ENCODE data around the gene ENOX1. TPM values are rescaled to one million over a fixed set of nuclear protein-coding genes. Genes with fewer than 3 reads are reported as not detected.

Gene ENOX1
- total and polyA plus RNA-seq, 2 of the 8 experiments (the other 6 are each of a cell fraction or from before 2014, with no cell fraction given): 0.23 to 0.37 TPM

- TF ChIP-seq CHD7 (IDR thresholded peaks at IDR 0.05; ENCODE audit: insufficient replicate concordance, low read length): no peak
- no peak for TF ChIP-seq KDM5A (IDR thresholded peaks at IDR 0.05; ENCODE audit: low read length)
- no peak for TF ChIP-seq RFX5 (IDR thresholded peaks at IDR 0.05; ENCODE audit: borderline replicate concordance, low read depth, low read length)
- no peak for TF ChIP-seq TCF12 (IDR thresholded peaks at IDR 0.05; ENCODE audit: low read depth, low read length)
Measured at GRCh38 chr13:43444081-43444480, 342.7 kb downstream of the ENOX1 start (continued).

Data from H1 (cell line).